NCI-H2107 (cell line): ENCODE data around the gene ASIC5.
"Not testable (repeated sequence)": the region's sequence is repeated elsewhere in the genome, so short reads cannot be mapped to it uniquely, and the experiment has no call there.

Experiments used
- DNase-seq: peaks from one replicate; lab custom pipeline; 2025; lab: John Stamatoyannopoulos, UW

Gene ASIC5, protein sequence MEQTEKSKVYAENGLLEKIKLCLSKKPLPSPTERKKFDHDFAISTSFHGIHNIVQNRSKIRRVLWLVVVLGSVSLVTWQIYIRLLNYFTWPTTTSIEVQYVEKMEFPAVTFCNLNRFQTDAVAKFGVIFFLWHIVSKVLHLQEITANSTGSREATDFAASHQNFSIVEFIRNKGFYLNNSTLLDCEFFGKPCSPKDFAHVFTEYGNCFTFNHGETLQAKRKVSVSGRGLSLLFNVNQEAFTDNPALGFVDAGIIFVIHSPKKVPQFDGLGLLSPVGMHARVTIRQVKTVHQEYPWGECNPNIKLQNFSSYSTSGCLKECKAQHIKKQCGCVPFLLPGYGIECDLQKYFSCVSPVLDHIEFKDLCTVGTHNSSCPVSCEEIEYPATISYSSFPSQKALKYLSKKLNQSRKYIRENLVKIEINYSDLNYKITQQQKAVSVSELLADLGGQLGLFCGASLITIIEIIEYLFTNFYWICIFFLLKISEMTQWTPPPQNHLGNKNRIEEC

DNA sequence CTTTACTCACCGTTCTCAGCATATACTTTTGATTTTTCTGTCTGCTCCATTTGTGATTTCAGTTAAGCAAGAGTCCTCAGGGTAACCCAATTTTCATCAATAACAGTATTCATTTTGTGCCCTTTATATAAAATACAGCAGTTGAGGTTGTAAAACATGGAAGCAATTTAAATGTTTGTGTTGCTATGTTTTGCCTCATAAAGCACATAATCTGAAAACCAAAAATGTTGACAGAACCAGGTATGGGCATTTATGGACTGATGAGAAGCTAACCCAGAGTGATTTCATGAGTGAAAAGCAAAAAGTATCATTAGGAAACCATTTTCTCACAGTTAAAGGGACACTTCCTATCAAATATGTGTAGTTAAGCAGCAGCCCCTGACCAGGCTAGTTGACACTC, at the start of gene ASIC5:
Gene ASIC5, minus strand, starts transcription at position 101 of the 400 bp plus-strand sequence. Its CDS starts 51 bp downstream, at position 50.
- DNase-seq, result no peak

DNA sequence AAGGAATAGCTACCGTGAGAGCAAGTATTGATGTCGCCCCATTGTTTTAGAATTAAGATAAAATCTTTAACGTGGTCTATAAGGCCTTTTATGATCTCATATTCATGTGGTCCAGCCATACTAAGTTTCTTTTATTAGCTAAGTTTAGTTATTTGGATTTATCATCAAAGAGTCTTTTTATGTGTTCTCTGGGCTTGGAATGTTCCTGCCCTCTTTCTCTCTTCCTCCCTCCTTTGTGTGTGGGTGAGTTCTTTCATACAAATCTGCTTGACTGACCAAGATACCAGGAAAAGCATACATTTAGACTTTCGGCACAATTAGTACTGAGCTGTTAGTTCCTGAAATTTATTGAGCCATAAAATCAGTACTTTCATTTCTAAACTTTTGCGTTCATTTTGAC, 48.7 kb upstream of the ASIC5 start:
- DNase-seq, result no peak

DNA sequence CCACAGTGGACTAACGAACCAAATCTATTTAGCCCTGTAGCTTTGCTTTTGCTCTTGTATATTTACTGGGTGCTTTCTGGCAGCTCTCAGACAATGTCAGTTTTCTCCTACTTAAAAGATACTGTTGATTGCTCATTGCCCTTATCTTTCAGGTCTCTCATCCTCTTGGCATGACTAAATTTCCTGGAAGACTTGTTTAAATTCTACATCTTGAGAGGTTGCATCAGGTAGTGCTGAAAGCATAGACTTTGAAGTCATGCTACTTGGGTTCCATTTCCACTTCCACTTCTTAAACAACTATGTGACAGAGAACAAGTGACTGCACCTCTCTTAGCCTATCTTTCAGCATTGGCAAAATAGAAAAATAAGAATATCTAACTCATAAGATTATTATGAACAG, 45.8 kb upstream of the ASIC5 start:
- DNase-seq, result no peak

DNA sequence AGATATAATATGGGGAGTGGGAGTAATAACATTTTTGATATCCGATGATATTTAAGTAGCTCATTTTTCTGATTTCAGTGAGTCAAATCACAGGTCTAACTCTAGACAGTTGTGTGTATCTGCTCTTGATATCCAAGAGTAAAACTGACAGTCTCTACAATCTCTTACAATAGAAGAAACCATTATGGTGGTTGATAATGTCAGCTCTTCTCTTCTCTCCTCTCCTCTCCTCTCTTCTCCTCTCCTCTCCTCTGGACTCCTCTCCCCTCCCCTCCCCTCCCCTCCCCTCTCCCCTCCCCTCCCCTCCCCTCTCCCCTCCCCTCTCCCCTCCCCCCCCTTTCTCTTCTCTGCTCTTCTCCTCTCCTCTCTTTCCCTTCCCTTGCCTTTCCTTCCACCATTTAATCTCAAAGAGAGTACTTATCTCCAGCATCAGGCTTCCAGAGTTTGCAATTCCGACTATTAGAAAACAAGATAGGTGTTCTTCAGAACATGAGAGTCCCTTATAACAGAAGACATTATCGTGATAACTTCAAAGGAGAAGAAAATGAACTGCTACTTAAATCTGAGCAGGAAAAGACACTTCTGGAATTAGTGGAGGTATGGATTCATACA, 43.6 kb upstream of the ASIC5 start:
- no peak for DNase-seq

DNA sequence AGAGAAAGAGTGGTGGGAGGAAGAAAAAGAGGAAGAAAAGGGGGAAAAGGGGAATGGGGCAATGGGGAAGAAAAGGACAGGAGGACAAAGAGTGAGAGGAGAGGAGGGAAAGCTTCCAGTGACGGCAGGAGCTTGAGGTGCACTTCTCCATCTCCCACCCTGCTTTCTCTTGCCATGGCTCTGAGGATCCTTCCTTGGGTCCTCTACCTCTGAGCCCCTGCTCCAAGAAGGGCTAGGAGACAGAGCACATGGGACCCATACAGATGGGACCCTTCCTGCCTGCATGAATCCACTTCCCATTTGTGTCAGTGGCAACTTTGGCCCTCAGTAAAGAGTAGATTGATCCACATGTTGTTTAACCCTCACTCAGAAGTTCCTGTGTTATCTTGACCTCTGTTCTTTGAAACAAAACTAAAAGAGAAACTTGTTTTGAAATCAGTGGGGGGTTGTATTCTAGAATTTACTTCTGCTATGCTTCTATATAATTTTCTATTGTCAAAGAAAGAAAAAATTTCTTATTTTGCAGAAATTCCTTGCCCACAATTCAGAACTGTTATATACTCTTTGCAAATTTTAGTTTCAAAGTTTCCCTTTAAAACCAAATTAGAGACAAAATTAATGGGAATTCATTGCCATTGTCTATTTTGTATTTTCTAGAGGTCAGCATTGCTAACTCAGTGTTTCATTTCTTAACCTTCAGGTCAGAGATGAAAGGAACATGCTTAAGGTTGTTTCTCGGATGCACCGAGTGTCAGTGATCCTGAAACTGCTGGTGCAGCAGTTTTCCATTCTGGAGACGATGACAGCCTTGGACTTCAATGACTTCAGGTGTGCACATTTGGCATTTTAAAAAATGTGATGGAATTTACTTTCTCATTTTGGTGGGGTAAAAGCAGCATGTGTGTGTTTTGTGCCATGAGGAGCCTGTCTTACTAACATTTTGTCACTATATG, 42.4 kb upstream of the ASIC5 start:
- DNase-seq, result no peak

DNA sequence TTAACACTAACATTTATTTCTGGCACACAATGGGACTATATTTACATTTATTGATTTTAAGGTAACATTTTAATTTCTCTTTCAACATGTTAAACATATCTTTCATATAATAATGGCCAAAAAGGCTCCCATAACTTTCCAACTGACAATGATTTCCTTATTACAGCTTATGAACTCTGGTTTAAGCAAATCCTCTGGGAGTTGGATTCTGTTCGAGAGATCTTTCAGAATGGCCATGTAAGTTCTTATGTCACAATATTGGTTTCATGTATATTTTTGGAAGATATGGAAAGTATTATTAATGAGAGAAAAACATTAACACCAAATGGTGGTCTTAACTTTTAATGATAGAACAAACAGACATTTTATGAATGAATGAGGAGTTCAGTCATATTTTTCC, 41.5 kb upstream of the ASIC5 start:
- no peak for DNase-seq

DNA sequence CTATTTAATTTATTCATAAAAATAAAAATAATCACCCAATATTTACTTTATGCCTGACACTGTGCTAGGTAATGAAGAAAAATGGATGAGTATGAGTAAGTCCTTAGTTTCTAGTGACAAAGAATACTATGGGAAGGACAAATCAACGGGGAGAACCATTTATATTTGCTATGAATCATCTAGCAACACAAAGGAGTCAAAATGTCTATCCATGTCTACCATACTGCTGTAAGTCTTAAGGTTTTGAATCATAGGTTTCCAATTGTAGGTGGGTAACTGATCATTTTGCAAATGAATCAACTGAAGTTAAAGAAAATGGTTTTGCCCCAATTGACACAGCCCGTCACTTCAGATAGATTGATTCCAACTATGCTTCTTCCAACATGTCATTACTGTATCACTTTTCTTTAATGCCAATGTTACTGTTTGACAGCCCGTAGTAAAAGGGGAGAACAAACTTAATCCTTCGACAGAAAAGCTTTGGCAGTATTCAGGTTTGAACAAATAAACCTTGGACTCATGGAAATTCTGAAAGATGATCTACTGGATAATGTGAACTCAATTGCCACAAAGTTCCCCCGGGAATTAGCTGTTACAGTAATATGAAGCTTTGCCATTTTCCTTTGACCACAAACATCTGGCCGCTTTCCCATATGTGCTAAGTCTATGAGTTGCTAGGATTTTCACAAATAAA, 40.6 kb upstream of the ASIC5 start:
- peak; percentile 11 for DNase-seq

DNA sequence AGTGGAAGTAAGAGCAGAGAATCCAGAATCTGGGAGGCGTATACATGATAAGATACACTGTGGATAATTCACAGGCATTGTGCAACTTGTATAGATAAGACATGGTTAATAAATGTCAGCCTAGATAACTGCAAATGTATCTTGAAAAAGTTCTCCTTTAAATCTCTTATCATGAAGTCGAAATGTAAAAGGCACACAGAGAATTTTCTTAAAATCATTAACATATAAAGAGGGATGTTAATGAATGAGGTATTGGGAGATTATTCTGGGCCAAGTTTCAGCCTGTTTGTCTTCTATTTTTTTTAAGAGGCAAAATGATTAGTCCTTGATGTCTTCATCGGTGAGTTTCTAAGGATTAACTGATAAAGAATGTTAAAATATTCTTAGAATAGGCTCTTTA, 38.3 kb upstream of the ASIC5 start:
- DNase-seq, result no peak

DNA sequence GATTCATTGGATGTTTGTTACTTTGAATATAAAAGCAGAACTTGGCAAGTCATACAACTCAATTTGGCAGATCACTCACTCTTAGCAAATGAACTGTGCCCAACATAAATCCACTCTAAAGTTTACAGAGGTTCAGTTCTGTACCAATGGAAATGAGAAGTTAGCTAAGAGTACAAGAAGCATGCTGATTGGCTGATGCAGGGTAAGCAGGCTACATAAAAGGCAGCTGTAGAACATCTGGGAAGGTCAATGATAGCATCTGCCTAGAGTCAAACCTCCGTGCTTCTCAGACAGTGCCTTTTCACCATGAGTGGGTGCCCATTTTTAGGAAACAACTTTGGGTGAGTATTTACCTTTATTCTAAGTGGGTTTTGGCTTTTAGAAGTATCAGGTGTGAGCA, 37.4 kb upstream of the ASIC5 start, which contains the start of gene TDO2:
Gene TDO2, plus strand, starts transcription at position 244 of the 400 bp plus-strand sequence. Its CDS starts 63 bp downstream, at position 307.
- no peak for DNase-seq

DNA sequence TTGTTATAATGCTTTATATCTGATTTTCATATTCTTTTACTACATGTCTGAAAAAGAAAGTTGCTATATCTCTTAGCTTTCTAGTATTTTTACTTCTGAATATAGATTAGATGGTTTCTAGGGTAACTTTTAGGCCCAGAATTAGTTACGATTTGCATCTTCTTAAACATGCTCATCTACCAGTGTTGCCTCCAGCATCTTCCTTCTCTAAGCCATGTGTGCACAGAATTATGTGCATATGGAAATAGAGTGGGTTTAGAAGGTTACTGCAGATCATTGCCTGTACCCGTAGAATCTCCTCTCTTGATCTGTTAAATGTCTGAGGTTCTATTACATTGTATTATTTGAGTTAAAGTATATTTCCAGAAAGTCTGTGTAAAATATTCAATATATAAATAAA, 34.9 kb upstream of the ASIC5 start:
- no peak for DNase-seq

DNA sequence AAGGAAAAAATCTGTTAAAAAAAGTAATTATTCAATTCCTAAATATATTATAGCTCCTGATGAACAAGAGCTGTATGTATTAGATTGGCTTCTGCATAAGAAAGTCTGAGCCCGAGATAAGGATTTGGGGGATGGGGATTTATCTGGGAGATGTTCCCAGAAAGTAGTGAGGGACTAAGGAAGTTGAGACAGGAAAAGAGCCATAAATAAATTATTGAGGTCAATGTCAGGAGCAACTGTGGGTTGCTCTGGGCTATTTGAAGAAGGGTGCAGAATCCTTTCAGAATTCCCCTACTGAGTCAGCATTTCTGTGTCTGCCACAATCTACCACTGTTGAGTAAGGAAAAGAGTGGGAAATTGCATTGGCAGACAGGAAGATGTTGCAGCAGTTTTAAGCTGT, 34.3 kb upstream of the ASIC5 start:
- no peak for DNase-seq

DNA sequence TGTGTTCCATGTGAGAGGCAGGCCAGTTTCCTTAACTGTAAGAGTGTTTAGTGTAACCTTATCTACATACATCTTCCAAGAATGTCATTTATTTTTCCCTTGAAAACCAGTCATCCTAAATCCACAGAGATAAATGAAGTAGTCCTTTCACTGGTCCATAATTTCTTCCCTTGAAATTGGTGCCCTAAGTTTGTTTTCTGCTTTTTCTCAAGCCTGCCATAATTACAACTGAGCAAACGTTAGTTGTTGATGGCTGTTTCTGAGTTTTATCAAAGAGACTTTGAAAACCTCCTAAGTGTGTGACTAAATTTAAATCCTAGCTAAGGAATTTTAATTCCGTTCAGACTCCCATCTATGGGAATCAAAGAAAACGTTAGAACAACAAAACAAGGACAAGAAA, 33.8 kb upstream of the ASIC5 start:
- DNase-seq, result no peak

DNA sequence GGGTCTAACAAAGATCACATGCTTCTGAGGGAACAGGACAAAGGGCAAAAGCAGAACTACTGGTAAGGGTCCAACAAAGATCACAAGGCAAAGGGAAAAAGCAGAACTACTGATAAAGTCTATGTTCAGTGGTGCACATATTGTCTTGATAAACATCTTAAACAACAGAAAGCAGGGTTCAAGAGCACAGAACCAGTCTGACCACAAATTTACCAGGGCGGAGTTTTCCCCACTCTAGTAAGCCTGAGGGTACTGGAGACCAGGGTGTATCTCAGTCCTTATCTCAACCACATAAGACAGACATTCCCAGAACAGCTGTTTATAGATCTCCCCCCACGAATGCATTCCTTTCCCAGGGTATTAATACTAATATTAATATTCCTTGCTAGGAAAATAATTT, 32.3 kb upstream of the ASIC5 start:
- not testable (repeated sequence) for DNase-seq

DNA sequence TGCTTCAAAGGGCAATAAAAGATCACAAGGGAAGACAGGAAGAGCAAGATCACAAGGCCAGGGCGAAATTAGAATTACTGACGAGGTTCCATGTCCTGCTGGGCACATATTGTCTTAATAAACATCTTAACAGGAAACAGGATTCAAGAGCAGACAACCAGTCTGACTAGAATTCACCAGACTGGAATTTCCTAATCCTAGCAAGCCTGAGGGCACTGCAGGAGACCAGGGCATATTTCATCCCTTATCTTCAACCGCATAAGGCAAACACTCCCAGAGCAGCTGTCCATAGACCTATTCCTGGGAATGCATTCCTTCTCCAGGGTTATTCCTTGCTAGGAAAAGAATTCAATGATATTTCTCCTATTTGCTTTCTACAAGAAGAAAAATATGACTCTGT, 25.0 kb upstream of the ASIC5 start:
- no peak for DNase-seq

DNA sequence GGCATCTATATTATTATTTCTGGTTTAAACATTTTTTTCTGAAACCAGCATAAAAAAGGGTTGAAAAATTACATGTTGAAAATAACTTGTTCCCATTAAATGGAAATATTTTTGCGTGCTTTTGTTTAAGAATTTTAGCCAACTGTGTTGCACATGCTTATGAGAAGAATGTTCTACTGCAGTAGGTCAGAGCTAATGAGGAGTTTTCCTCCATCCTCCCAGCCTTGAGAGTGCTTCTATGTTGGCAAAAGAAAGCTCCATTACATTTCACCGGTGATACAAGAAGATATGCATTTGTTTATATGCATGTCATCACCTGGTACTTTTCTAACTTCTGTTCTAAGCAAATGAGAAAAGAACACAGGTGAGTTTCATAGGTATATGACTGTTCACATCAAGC, 23.9 kb upstream of the ASIC5 start:
- no peak for DNase-seq

DNA sequence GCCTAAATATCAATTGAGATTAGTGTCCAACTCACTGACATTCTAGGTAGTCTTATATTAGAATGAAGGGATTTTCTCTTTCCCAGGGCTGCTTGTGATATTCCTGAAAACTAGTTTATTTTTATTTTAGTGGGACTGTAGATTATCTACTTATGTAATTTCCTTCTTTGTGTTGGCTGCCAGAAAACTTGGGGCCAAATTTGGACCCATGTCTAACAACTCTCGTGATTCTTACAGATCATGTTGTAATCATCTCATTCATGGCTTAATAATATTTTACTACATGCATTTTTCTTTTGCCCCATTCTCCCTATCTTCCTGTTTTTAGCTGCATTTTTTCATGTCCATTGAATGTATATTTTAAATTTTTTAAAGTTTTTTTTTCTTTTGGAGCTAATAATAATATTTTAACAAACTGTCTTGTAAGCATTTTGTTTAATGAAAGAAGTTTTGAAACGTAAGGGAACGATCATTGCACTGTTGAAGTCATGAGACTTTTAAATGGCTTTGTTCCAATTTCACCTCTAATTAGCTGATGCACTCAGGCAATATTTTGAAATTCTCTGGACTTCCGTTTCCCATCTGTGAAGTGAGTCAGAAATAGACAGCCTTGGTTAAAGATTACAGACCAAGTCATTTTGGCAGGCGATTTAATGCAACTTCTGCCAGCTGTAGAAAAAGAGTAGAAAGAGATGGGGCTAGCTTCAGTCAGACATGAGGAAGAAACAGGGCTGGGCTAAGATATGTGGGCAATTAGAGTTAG, 23.1 kb upstream of the ASIC5 start:
- DNase-seq, result no peak

DNA sequence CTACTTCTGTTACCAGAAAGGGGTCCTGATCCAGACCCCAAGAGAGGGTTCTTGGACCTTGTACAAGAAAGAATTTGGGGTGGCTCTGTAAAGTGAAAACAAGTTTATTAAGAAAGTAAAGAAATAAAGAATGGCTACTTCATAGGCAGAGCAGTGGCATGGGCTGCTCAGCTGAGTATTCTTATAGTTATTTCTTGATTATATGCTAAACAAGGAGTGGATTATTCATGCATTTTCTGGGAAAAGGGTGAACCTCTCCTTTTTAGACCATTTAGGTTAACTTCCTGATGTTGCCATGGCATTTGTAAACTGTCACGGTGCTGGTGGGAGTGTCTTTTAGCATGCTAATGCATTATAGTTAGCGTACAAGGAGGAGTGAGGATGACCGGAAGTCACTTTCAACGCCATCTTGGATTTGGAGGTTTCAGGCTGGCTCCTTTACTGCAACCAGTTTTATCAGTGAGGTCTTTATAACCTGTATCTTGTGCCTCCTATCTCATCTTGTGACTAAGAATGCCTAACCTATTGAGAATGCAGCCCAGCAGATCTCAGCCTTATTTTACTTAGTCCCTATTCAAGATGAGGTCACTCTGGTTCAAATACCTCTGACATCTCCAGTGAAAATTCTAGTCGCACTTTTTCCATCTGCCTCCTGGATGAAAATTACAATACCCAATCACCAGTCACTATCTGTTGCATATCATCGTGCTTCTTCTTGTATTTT, 21.9 kb upstream of the ASIC5 start:
- no peak for DNase-seq

DNA sequence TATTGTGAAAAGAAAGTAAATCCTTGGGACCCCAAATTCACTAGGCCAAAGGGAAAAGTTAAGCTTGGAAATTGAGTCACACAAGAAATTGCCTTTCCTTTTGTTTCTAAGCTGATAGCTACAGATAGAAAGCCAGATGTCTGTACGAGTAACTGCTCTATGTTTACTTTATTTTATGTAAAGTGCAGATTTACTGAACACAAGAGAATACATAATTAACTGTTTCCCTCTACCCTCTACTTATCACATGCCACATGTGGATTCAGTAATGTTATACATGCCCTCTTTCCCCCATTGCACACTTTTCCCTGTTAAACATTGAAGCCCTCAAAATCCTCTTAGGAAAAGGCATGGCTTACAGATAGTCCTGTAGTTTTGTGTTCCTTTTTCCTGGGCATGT, 21.0 kb upstream of the ASIC5 start:
- DNase-seq, result no peak

DNA sequence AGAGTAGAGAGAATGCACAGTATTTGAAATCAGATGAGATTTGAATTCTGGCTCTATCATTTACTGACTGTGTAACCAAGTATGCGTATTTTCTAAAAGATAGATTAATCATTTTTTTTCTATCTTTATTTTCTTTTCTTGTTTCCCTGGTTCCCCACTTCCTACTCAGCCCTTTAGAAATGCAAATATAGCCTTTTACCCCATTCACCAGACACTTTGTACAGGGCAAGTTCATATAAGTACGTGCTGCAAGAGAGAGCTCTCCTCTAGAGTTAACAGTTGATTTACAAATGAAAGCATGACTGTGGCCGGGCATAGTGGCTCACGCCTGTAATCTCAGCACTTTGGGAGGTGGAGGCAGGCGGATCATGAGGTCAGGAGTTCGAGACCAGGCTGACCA, 19.6 kb upstream of the ASIC5 start:
- DNase-seq, result no peak

DNA sequence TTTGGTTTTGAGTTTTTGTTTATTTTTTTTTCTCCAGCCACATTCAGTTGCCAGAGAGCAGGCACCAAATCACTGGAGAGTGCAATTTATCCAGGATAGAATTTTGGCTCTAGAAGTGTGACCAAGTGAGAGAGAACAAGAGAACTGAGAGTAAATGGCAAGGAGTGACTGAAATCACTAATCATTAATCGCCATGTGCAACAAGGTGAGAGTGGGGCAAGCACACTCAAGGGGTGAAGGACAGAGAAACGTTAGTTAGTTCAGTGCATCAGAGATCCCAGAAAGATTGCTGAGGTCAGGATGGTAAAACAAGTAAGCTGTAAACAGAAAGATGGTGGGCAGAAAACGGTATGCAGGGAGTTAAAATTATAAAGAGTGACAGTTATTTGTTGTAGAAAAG, 17.8 kb upstream of the ASIC5 start:
- no peak for DNase-seq
